Measurements from ENCODE around the gene KRTAP10-3.
"Not testable (repeated sequence)": the region's sequence is repeated elsewhere in the genome, so short reads cannot be mapped to it uniquely, and the experiment has no call there.

Gene KRTAP10-3

GRCh38 chr21:44571296-44571695, 12.7 kb upstream of the KRTAP10-3 start:
- DNase-seq (ENCODE audit: low read depth in 2 of 2) = no peak

GRCh38 chr21:44569861-44570517, 11.4 kb upstream of the KRTAP10-3 start:
- DNase-seq (ENCODE audit: low read depth in 2 of 2) = no peak

DNA sequence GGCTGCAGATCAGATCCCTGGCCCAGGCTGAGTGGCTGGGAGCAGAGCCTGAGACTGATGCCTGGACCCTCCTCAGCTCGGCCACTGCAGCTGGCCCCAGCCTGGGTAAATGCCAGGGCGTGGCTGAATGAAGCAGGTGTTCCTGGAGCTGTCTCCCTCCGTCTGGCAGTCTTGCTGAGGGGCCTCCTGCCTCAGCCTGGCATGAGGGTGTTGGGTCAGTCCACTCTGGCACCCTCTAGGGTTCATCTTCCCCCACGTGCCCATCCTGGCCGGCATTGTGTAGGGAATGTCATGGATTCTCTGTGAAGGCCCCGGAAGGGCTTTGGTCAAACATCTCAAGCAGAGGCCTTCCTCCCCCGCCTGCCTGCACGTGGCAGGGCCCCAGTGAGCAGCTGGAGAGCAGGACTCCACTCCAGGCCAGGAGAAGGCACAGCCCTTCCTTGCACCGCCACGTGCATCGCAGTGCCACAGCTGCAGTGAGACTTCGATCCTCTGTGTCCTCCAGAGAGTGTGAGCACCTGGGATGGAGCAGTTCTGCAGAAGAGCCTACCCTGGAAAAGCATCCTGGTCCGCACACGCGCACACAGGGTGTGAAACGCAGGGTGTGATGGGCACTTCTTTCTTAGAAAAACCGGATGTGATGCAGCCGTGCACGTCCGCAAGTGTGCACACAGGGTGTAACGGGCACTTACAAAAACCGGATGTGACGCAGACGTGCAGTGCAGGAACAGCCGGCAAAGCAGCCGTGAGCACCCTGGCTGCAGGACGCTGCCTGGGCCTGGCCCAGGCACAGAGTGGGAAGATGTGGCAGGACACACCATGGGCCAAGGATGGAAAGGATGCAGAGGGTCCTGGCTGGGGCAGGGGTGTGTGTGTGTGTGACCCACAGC, 10.3 kb upstream of the KRTAP10-3 start:
- no peak for DNase-seq (ENCODE audit: low read depth in 2 of 2)

- no peak for DNase-seq (ENCODE audit: low read depth in 2 of 2)
Observed at GRCh38 chr21:44568261-44568660, 9.7 kb upstream of the KRTAP10-3 start.

GRCh38 chr21:44567481-44568171, 9.0 kb upstream of the KRTAP10-3 start:
- DNase-seq (ENCODE audit: low read depth in 2 of 2) = no peak

- DNase-seq (ENCODE audit: low read depth in 2 of 2) = no peak
Observed at GRCh38 chr21:44566403-44566802, 7.8 kb upstream of the KRTAP10-3 start.

- DNase-seq (ENCODE audit: low read depth in 2 of 2) = no peak
Observed at GRCh38 chr21:44564886-44565598, 6.4 kb upstream of the KRTAP10-3 start.

DNA sequence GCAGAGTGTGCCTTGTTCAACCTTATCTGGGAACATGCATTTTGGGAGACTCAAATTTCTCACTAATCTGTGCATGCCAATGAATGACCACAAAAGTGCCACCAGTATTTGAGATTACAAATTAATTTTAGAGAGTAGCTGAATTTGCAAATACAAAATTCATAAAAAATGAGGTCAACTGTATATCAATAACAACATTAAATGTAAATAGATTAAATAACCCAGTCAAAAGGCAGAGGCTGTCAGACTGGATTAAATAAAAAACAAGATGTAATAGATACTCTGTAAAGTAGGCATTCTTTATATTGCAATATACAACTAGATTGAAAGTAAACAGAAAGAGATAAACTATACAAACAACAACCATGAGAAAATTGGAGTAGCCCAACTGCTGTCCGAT, 5.5 kb upstream of the KRTAP10-3 start:
- no peak for DNase-seq (ENCODE audit: low read depth in 2 of 2)

GRCh38 chr21:44558329-44558675, 293 bp downstream of the KRTAP10-3 start:
- not testable (repeated sequence) for DNase-seq (ENCODE audit: low read depth in 2 of 2)

GRCh38 chr21:44557491-44558328, 885 bp downstream of the KRTAP10-3 start:
- DNase-seq (ENCODE audit: low read depth in 2 of 2) = no peak

DNA sequence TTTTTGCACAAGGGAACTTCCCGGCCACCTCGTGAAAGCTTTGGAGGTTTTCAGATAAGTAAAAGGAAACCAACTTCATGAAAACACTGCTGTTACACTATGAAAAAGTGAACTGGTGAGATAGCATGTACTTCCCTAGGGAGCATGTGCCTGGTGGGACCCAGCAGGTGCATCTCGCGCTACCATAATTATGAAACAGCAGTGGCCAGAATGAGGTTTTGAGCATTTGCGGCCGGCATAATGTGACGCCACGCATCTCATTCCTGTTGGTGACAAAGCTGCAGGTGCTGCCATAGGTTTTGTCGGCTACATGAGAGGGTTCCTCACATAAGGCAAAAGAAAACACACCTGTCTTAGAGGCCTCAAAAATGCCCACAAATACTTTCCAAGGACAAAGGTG, 1.7 kb downstream of the KRTAP10-3 start:
- DNase-seq (ENCODE audit: low read depth in 2 of 2) = no peak

DNA sequence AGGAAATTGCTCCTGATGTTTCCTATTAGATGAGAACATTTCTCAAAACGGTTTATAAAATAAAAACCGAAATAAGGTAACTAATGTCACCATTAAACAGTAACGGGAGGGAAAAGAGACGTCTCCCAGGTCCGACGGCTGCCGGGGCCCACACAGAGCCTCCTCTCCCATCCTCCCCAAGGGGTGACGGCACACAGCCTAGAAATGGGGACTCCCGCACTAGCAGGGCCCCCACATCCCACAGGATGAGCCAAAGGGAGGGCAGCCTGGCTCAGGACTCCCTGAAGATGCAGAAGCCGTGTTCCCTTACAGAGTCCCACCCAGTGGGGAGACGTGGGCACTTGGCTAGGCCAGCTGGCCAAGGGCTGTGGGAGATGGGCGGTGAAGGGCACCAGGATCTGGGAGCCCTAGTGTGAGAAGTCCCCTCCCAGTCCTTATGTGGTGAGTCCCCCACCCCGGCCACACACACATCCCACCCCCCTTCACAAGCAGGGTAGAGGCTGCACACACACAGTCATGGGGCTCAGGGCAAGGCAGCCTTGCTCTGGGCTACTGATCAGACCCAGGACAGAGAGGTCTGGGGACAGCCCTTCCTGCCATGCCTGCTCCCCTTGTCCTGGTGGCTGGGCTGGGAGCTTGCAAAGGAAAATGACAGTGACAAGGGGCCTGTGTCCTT, 3.3 kb downstream of the KRTAP10-3 start:
- DNase-seq (ENCODE audit: low read depth in 2 of 2) = no peak

- no peak for DNase-seq (ENCODE audit: low read depth in 2 of 2)
Observed at GRCh38 chr21:44552681-44553080, 5.9 kb downstream of the KRTAP10-3 start.

DNA sequence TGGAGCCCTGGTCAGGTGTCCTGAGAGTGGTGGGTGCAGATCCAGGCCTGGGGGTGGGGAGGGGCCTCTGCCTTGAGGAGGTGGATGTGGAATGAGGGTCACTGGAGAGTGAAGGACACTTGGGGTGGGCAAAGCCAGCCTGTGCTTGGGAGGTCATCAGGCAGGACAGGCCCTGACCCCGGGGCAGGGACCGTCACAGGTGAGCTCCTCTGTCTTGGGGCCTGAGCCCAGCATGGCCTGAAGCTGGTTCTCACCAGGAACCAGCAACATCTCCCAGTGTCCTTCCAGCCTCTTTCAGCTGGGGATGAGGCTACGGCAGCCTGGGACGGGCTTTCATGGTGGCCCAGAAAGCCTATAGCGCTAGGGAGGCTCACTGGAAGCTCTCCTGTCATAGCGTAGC, 6.5 kb downstream of the KRTAP10-3 start:
- DNase-seq (ENCODE audit: low read depth in 2 of 2) = no peak

DNA sequence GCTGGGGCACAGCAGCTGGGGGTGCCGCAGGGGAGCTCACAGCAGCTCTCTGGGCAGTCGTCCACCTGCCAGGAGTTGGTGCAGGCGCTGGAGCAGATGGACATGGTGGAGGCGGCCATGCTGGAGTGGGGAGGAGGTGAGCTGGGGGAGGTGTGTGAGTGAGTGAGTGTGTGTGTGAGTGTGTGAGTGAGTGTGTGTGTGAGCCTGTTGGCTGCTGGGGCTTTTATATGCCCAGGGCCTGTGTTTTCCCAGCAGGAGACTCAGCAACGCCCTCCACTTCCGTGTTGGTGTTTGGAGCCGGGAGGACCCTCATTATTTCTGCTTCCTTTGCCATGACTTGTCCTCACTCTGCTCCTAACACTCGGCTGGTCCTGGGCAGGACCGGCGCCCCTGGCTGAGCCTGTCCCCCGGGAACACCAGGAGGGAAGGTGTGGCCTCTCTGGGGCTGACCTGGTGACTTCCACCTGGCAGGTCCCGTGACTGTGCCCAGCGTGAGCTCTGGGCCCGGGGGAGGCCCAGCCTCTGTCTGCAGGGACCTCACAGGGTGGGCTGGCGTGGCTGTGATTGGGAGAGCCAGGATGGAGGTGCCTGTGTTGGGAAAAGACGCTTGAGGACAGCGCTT, 7.1 kb downstream of the KRTAP10-3 start, which contains the start of gene KRTAP10-2:
Gene KRTAP10-2 (minus strand): TSS at position 166 of the 622 bp plus-strand sequence. CDS start 47 bp downstream, at position 119.
- no peak for DNase-seq (ENCODE audit: low read depth in 2 of 2)

DNA sequence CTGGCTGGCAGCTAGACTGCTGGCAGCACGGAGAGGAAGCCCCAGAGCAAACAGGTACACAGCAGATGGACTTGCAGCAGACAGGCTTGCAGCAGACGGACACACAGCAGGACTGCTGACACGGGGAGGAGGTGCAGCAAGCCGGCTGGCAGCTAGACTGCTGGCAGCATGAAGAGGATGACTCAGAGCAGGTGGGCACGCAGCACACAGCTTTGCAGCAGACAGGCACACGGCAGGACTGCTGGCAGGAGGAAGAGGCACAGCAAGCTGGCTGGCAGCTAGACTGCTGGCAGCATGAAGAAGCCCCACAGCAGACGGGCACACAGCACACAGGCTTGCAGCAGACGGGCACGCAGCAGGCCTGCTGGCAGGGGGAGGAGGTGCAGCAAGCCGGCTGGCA, 7.8 kb downstream of the KRTAP10-3 start:
- DNase-seq (ENCODE audit: low read depth in 2 of 2) = no peak

- DNase-seq (ENCODE audit: low read depth in 2 of 2) = not testable (repeated sequence)
Observed at GRCh38 chr21:44550285-44550684, 8.3 kb downstream of the KRTAP10-3 start.

DNA sequence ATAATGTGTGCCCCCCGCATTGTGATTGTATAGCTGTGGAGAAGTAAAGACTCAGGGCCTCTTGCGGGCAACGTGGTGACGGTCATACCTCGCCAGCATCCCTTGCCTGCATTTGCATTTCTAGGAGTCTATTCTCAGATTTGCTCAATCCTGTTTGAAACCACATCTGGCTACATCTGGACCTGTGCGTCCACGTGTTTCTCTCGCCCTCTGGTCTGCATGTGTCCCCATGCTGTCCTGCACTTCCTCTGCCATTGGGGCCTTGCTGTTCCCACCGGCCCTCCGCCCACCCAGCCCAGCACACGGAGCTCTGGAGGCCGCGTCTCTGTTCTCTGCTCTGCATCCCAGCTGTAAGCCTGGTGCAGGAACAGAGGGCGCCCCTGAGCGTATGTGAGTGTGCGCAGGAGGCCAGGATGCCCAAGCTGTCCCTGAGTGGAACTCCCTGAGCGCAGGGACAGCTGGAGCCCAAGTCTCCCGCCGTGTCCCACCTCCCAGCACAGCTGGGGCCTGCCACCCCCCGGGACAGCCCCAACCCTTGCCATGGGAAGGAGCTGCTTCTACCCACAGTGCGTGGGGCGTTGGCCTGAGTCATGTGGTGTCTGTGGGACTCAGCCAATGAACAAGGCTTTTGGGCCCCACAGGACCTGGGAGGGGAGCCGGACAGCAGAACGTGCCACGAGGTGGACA, 8.9 kb downstream of the KRTAP10-3 start:
- DNase-seq (ENCODE audit: low read depth in 2 of 2) = no peak

GRCh38 chr21:44548922-44549321, 9.7 kb downstream of the KRTAP10-3 start:
- DNase-seq (ENCODE audit: low read depth in 2 of 2) = no peak

Measured in stimulated activated CD4-positive, alpha-beta T cell treated with anti-CD3 and anti-CD28 coated beads, Interleukin-1b, Interleukin-23, amount 100 ng/mL, for 4 hours (primary cell).